Common myeloid progenitor, CD34-positive (primary cell): ENCODE measurements around the gene ATP8B2.
"Not testable (repeated sequence)": the region's sequence is repeated elsewhere in the genome, so short reads cannot be mapped to it uniquely, and the experiment has no call there.

ENCODE experiments used
- CTCF ChIA-PET: fragments of 350-600 bp; sonication (Branson Sonifier 250); formaldehyde crosslinking; loops from one replicate; lab custom pipeline; 2021; ENCODE audit warnings: antibody characterized with exemption; lab: Charles Lee
- POLR2A ChIA-PET: fragments of 350-600 bp; sonication (Branson Sonifier 250); formaldehyde crosslinking; loops from one replicate; lab custom pipeline; 2021; ENCODE audit warnings: antibody characterized with exemption; lab: Charles Lee
- DNase-seq, 3 donors: peaks; one replicate each; pipeline versions ENCODE4 v3.0.0 to v3.0.0-alpha.2; 2013
- H3K27ac ChIP-seq, 2 experiments: 1 replicate in 1 of 2; 2 replicates in 1 of 2; pipeline ENCODE4 v1.7.0; 2013; ENCODE audit warnings: inconsistent platforms in 2 of 2, low read length in 2 of 2, mild to moderate bottlenecking in 2 of 2, low read depth in 1 of 2, moderate library complexity in 1 of 2; ENCODE audit not compliant: severe bottlenecking in 2 of 2, insufficient read depth in 1 of 2, poor library complexity in 1 of 2
- H3K27me3 ChIP-seq, 5 experiments: replicated peaks in 2 of 5; 1 replicate in 3 of 5; 2 replicates in 2 of 5; pipeline versions ENCODE4 v1.6.1 to v1.7.0; 2013; ENCODE audit warnings: low read length in 4 of 5, mild to moderate bottlenecking in 2 of 5, moderate library complexity in 2 of 5, inconsistent platforms in 1 of 5; ENCODE audit not compliant: insufficient read depth in 5 of 5, control insufficient read depth in 4 of 5
- H3K36me3 ChIP-seq, 4 experiments: 1 replicate in 2 of 4; 2 replicates in 2 of 4; pipeline versions ENCODE4 v1.6.1 to v1.7.0; 2013; ENCODE audit warnings: low read length in 3 of 4, control low read depth in 1 of 4, mild to moderate bottlenecking in 1 of 4; ENCODE audit not compliant: control insufficient read depth in 4 of 4, insufficient read depth in 4 of 4
- H3K4me1 ChIP-seq, 4 experiments: 1 replicate in 3 of 4; 2 replicates in 1 of 4; pipeline versions ENCODE4 v1.6.1 to v1.7.1; 2013; ENCODE audit warnings: low read length in 3 of 4, mild to moderate bottlenecking in 3 of 4, control low read depth in 1 of 4, inconsistent platforms in 1 of 4, moderate library complexity in 1 of 4; ENCODE audit not compliant: control insufficient read depth in 4 of 4, insufficient read depth in 4 of 4; ENCODE audit errors: control extremely low read depth in 1 of 4
- H3K4me3 ChIP-seq, 7 experiments: 1 replicate in 4 of 7; 2 replicates in 3 of 7; pipeline versions ENCODE4 v1.5.1 to v1.7.0; 2013; ENCODE audit warnings: mild to moderate bottlenecking in 7 of 7, low read length in 6 of 7, moderate library complexity in 6 of 7, inconsistent platforms in 2 of 7, low read depth in 2 of 7, control low read depth in 1 of 7; ENCODE audit not compliant: insufficient read depth in 4 of 7, control insufficient read depth in 1 of 7; ENCODE audit errors: extremely low read depth in 1 of 7
- H3K9me3 ChIP-seq, 5 experiments: 1 replicate in 4 of 5; 2 replicates in 1 of 5; pipeline versions ENCODE4 v1.6.1 to v1.7.1; 2013; ENCODE audit warnings: low read length in 4 of 5, mild to moderate bottlenecking in 2 of 5, inconsistent platforms in 1 of 5, low read depth in 1 of 5, moderate library complexity in 1 of 5; ENCODE audit not compliant: control insufficient read depth in 4 of 5, insufficient read depth in 2 of 5; ENCODE audit errors: control extremely low read depth in 1 of 5
- WGBS: methylation state at CpG from one replicate; pipeline ENCODE4 v1.1.5; 2013; ENCODE audit not compliant: insufficient coverage; 5-methylcytosine and 5-hydroxymethylcytosine counted together

The ATP8B2 gene

GRCh38 chr1:154338875-154339274, 13.6 kb downstream of the ATP8B2 start:
- WGBS, result 54% methylated on average over 2 of the region's 2 CpGs
- ChIA-PET CTCF (interaction anchor here (1.1 to 21.5 kb wide), 3 partner anchors 4 to 65 kb away, joined by 3 to 429 read pairs (median 429); partner anchors contain the start of genes AQP10 and ATP8B2), POLR2A (interaction anchor here (0.6 kb wide), 1 partner anchor 617 kb away, joined by 3 read pairs; the partner anchor contains the start of gene PBXIP1)
- no peak for DNase-seq
- H3K4me1 ChIP-seq, result peaks cover 2 to 56% (median 26%) of the 10 kb centered on the region in 4 experiments
- peaks cover under 1 to 76% (median 47%) of the 10 kb centered on the region in 4 experiments for H3K36me3 ChIP-seq
- H3K9me3 ChIP-seq, result no peaks in the 10 kb centered on the region
- H3K27me3 ChIP-seq, result no peaks in the 10 kb centered on the region
- no peak overlapping the region for H3K27ac ChIP-seq
- no peak overlapping the region for H3K4me3 ChIP-seq

- not testable (repeated sequence) for H3K9me3 ChIP-seq, DNase-seq, H3K27ac ChIP-seq, H3K27me3 ChIP-seq, H3K4me3 ChIP-seq
- peaks cover 3 to 87% (median 61%) of the 10 kb centered on the region in 4 experiments for H3K36me3 ChIP-seq
- ChIA-PET CTCF (interaction anchor here (0.6 to 21.5 kb wide), 6 partner anchors 11 to 138 kb away, joined by 3 to 429 read pairs (median 4); partner anchors contain the start of genes AQP10 and ATP8B2), POLR2A (interaction anchor here (0.8 to 1.5 kb wide), 2 partner anchors 14 to 33 kb away, joined by 3 to 4 read pairs; no protein-coding TSS in a partner anchor)
- H3K4me1 ChIP-seq, result peaks cover 0 to 45% (median 16%) of the 10 kb centered on the region in 4 experiments
- WGBS, result 95% methylated on average over 8 of the region's 9 CpGs
Observed at GRCh38 chr1:154341366-154341765, 16.0 kb downstream of the ATP8B2 start.

- Histone ChIP-seq H3K36me3 (peaks cover 3 to 92% (median 64%) of the 10 kb centered on the region in 4 experiments), H3K27ac (no peak overlapping the region), H3K4me1 (peaks cover 0 to 42% (median 17%) of the 10 kb centered on the region in 4 experiments), H3K9me3 (no peaks in the 10 kb centered on the region), H3K4me3 (no peak overlapping the region), H3K27me3 (no peaks in the 10 kb centered on the region)
- DNase-seq, result no peak
- 96% methylated on average over 6 of the region's 7 CpGs for WGBS
- POLR2A ChIA-PET, result interaction anchor here (0.8 to 1.5 kb wide), 2 partner anchors 15 to 33 kb away, joined by 3 to 4 read pairs; no protein-coding TSS in a partner anchor
- CTCF ChIA-PET, result interaction anchor here (1.1 to 21.5 kb wide), 5 partner anchors 10 to 137 kb away, joined by 3 to 429 read pairs (median 5); partner anchors contain the start of genes AQP10 and ATP8B2
Observed at GRCh38 chr1:154342132-154342531, 16.8 kb downstream of the ATP8B2 start.

- Histone ChIP-seq H3K27ac (no peak overlapping the region), H3K36me3 (peaks cover 3 to 88% (median 62%) of the 10 kb centered on the region in 4 experiments), H3K4me3 (no peak overlapping the region), H3K4me1 (peaks cover 0 to 36% (median 14%) of the 10 kb centered on the region in 4 experiments), H3K9me3 (no peaks in the 10 kb centered on the region), H3K27me3 (no peaks in the 10 kb centered on the region)
- peak in 1 of 3 donors; percentile 15 for DNase-seq
- ChIA-PET POLR2A (interaction anchor here (1.5 kb wide), 1 partner anchor 15 kb away, joined by 3 read pairs; no protein-coding TSS in a partner anchor), CTCF (interaction anchor here (0.6 to 21.5 kb wide), 6 partner anchors 9 to 137 kb away, joined by 3 to 429 read pairs (median 4); partner anchors contain the start of genes AQP10 and ATP8B2)
- WGBS, result 53% methylated on average over 14 of the region's 21 CpGs
Observed at GRCh38 chr1:154342836-154343472, 17.6 kb downstream of the ATP8B2 start.

GRCh38 chr1:154344977-154345837, 19.9 kb downstream of the ATP8B2 start:
- Histone ChIP-seq H3K36me3 (peaks cover 8 to 90% (median 69%) of the 10 kb centered on the region in 4 experiments), H3K9me3 (no peaks in the 10 kb centered on the region), H3K4me1 (peaks cover 0 to 21% (median 10%) of the 10 kb centered on the region in 4 experiments), H3K27ac (no peak overlapping the region), H3K4me3 (no peak overlapping the region), H3K27me3 (no peaks in the 10 kb centered on the region)
- POLR2A ChIA-PET, result no interaction called here
- CTCF ChIA-PET, result interaction anchor here (0.9 to 21.5 kb wide), 10 partner anchors 9 to 210 kb away, joined by 3 to 429 read pairs (median 3); partner anchors contain the start of genes AQP10 and ATP8B2
- DNase-seq, result peak in 2 of 3 donors; percentile 68 to 81
- WGBS, result 96% methylated on average over 11 of the region's 12 CpGs

GRCh38 chr1:154346276-154346917, 21.1 kb downstream of the ATP8B2 start:
- Histone ChIP-seq H3K4me3 (no peak overlapping the region), H3K4me1 (peaks cover 0 to 21% (median 10%) of the 10 kb centered on the region in 4 experiments), H3K27ac (no peak overlapping the region), H3K36me3 (peaks cover 8 to 82% (median 62%) of the 10 kb centered on the region in 4 experiments), H3K27me3 (no peaks in the 10 kb centered on the region), H3K9me3 (no peaks in the 10 kb centered on the region)
- no peak for DNase-seq
- CTCF ChIA-PET, result interaction anchor here (1.0 to 21.5 kb wide), 7 partner anchors 17 to 209 kb away, joined by 3 to 429 read pairs (median 4); partner anchors contain the start of genes AQP10 and ATP8B2
- WGBS, result 99% methylated on average over 10 of the region's 15 CpGs
- POLR2A ChIA-PET, result no interaction called here
